BE2C (cell line): ENCODE data around the gene SH3PXD2B.

Experiments used
- DNase-seq: peaks from one replicate; pipeline ENCODE4 v3.0.0-alpha.2; 2020
- H3K27me3 ChIP-seq: fragments of 250-450 bp; sonication (Bioruptor Pico); 2 replicates; pipeline ENCODE4 v1.5.1; 2020; ENCODE audit warnings: mild to moderate bottlenecking
- H3K36me3 ChIP-seq: fragments of 250-450 bp; sonication (Bioruptor Pico); 2 replicates; pipeline ENCODE4 v1.5.1; 2020; ENCODE audit warnings: mild to moderate bottlenecking
- H3K4me1 ChIP-seq: fragments of 250-450 bp; sonication (Bioruptor Pico); 2 replicates; pipeline ENCODE4 v1.5.1; 2020
- H3K4me3 ChIP-seq: 2 replicates; pipeline ENCODE4 v1.5.1; 2011; ENCODE audit warnings: low read depth, low read length
- H3K9me3 ChIP-seq: fragments of 250-450 bp; sonication (Bioruptor Pico); 2 replicates; pipeline ENCODE4 v1.5.1; 2020
- CTCF ChIP-seq: IDR thresholded peaks from 2 replicates; pipeline ENCODE4 v1.5.1; 2012; ENCODE audit warnings: mild to moderate bottlenecking, low read depth, low read length

Gene SH3PXD2B

GRCh38 chr5:172380987-172381643 is 73.2 kb downstream of the SH3PXD2B start:
- Histone ChIP-seq H3K36me3 (no peaks in the 10 kb centered on the region), H3K4me1 (peaks cover 6% of the 10 kb centered on the region; the same call in 1 of the 2 replicates), H3K4me3 (peak overlapping the region; percentile 56), H3K27me3 (no peaks in the 10 kb centered on the region), H3K9me3 (no peaks in the 10 kb centered on the region)
- DNase-seq, result peak; percentile 86
- no peak for TF ChIP-seq CTCF

- TF ChIP-seq CTCF, result no peak
- Histone ChIP-seq H3K4me3 (peak overlapping the region; percentile 56; the same call in 1 of the 2 replicates), H3K4me1 (peaks cover 6% of the 10 kb centered on the region; the same call in 1 of the 2 replicates), H3K36me3 (no peaks in the 10 kb centered on the region), H3K27me3 (no peaks in the 10 kb centered on the region), H3K9me3 (no peaks in the 10 kb centered on the region)
- no peak for DNase-seq
Measured at GRCh38 chr5:172380301-172380986, 73.9 kb downstream of the SH3PXD2B start.

GRCh38 chr5:172379481-172379880 is 74.8 kb downstream of the SH3PXD2B start:
- no peak for TF ChIP-seq CTCF
- DNase-seq, result no peak
- Histone ChIP-seq H3K36me3 (no peaks in the 10 kb centered on the region), H3K27me3 (no peaks in the 10 kb centered on the region), H3K4me3 (no peak overlapping the region), H3K4me1 (peaks cover 6% of the 10 kb centered on the region; the same call in 1 of the 2 replicates), H3K9me3 (peaks cover 3% of the 10 kb centered on the region; the same call in 1 of the 2 replicates)

- H3K4me1 ChIP-seq, result peaks cover 6% of the 10 kb centered on the region; the same call in 1 of the 2 replicates
- peaks cover 3% of the 10 kb centered on the region; the same call in 1 of the 2 replicates for H3K9me3 ChIP-seq
- H3K36me3 ChIP-seq, result no peaks in the 10 kb centered on the region
- no peak overlapping the region for H3K4me3 ChIP-seq
- no peak for TF ChIP-seq CTCF
- DNase-seq, result no peak
- H3K27me3 ChIP-seq, result no peaks in the 10 kb centered on the region
Measured at GRCh38 chr5:172377856-172378255, 76.5 kb downstream of the SH3PXD2B start.

- peaks cover 3% of the 10 kb centered on the region; the same call in 1 of the 2 replicates for H3K9me3 ChIP-seq
- H3K36me3 ChIP-seq, result no peaks in the 10 kb centered on the region
- no peaks in the 10 kb centered on the region for H3K27me3 ChIP-seq
- peaks cover 6% of the 10 kb centered on the region; the same call in 1 of the 2 replicates for H3K4me1 ChIP-seq
- H3K4me3 ChIP-seq, result no peak overlapping the region
- no peak for TF ChIP-seq CTCF
- DNase-seq, result no peak
Measured at GRCh38 chr5:172377438-172377837, 76.9 kb downstream of the SH3PXD2B start.

GRCh38 chr5:172374783-172375182 is 79.5 kb downstream of the SH3PXD2B start:
- Histone ChIP-seq H3K4me1 (no peaks in the 10 kb centered on the region), H3K36me3 (no peaks in the 10 kb centered on the region), H3K9me3 (peaks cover 3% of the 10 kb centered on the region), H3K27me3 (no peaks in the 10 kb centered on the region), H3K4me3 (no peak overlapping the region)
- no peak for DNase-seq
- TF ChIP-seq CTCF, result no peak
